PFSK-1 (cell line): Measurements from ENCODE around the gene MBTPS1.

ENCODE experiments used
- FOXP2 ChIP-seq: optimal IDR thresholded peaks from 2 replicates; pipeline ENCODE3; 2011; ENCODE audit warnings: borderline replicate concordance, control low read depth, inconsistent platforms; ENCODE audit not compliant: insufficient read depth; ENCODE audit errors: extremely low read length, extremely low read depth
- POLR2AphosphoS5 ChIP-seq: IDR thresholded peaks from 2 replicates; pipeline ENCODE4 v1.6.1; 2012; ENCODE audit warnings: low read depth, mild to moderate bottlenecking, control low read depth, low read length, moderate library complexity
- SIN3A ChIP-seq: IDR thresholded peaks from 2 replicates; pipeline ENCODE4 v1.6.1; 2012; ENCODE audit warnings: mild to moderate bottlenecking, low read length, moderate library complexity, borderline replicate concordance; ENCODE audit not compliant: insufficient read depth
- TAF1 ChIP-seq: IDR thresholded peaks from 2 replicates; pipeline ENCODE4 v1.6.1; 2012; ENCODE audit warnings: low read length, control low read depth, borderline replicate concordance; ENCODE audit not compliant: insufficient read depth
- TF ChIP-seq, protein P1 (sequence below), 2 experiments: IDR thresholded peaks; 2 replicates each; pipeline versions ENCODE4 v1.6.1 to v1.8.0; 2011 to 2012; ENCODE audit warnings: low read depth in 2 of 2, low read length in 2 of 2, control low read depth in 1 of 2, inconsistent platforms in 1 of 2, mild to moderate bottlenecking in 1 of 2, moderate library complexity in 1 of 2; ENCODE audit not compliant: insufficient read depth in 1 of 2

Gene MBTPS1

GRCh38 chr16:84138824-84139627 lies 22.3 kb upstream of the MBTPS1 start:
- TF ChIP-seq POLR2AphosphoS5 = no peak
- no peak for TF ChIP-seq SIN3A
- no peak for TF ChIP-seq FOXP2

- TF ChIP-seq POLR2AphosphoS5 = no peak
- TF ChIP-seq TAF1 = no peak
- no peak for TF ChIP-seq SIN3A
- TF ChIP-seq, protein P1, sequence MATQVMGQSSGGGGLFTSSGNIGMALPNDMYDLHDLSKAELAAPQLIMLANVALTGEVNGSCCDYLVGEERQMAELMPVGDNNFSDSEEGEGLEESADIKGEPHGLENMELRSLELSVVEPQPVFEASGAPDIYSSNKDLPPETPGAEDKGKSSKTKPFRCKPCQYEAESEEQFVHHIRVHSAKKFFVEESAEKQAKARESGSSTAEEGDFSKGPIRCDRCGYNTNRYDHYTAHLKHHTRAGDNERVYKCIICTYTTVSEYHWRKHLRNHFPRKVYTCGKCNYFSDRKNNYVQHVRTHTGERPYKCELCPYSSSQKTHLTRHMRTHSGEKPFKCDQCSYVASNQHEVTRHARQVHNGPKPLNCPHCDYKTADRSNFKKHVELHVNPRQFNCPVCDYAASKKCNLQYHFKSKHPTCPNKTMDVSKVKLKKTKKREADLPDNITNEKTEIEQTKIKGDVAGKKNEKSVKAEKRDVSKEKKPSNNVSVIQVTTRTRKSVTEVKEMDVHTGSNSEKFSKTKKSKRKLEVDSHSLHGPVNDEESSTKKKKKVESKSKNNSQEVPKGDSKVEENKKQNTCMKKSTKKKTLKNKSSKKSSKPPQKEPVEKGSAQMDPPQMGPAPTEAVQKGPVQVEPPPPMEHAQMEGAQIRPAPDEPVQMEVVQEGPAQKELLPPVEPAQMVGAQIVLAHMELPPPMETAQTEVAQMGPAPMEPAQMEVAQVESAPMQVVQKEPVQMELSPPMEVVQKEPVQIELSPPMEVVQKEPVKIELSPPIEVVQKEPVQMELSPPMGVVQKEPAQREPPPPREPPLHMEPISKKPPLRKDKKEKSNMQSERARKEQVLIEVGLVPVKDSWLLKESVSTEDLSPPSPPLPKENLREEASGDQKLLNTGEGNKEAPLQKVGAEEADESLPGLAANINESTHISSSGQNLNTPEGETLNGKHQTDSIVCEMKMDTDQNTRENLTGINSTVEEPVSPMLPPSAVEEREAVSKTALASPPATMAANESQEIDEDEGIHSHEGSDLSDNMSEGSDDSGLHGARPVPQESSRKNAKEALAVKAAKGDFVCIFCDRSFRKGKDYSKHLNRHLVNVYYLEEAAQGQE (IDR thresholded peaks at IDR 0.05; ENCODE audit: insufficient read depth in 1 of 2, low read depth in 2 of 2, low read length in 2 of 2) = no peak
- TF ChIP-seq FOXP2 = no peak
Observed at GRCh38 chr16:84138500-84138823, 21.7 kb upstream of the MBTPS1 start.

- TF ChIP-seq FOXP2 (no peak), TAF1 (no peak), SIN3A (no peak), POLR2AphosphoS5 (no peak)
- TF ChIP-seq, protein P1 (IDR thresholded peaks at IDR 0.05; ENCODE audit: insufficient read depth in 1 of 2, low read depth in 2 of 2, low read length in 2 of 2) = no peak
Observed at GRCh38 chr16:84137769-84138357, 21.1 kb upstream of the MBTPS1 start.

DNA sequence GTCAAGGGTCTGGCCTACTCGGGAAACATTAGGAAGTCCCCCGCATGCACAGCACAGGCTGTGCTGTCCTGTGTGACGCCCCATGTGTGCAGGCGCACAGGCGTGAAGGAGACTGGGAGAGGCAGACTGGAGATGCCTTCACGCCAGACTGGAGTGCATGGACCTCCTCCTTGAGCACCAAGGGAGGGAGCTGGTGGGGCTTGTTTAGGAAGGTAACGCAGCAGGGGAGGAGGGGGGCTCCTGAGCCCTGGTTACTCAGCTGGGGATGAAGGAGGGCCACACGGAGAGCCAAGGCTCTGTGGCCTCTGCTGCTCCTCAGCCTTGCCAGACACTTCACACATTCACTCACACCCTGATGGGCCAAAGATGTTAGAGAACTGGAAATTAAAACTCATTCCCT lies 20.5 kb upstream of the MBTPS1 start:
- TF ChIP-seq, protein P1 (IDR thresholded peaks at IDR 0.05; ENCODE audit: insufficient read depth in 1 of 2, low read depth in 2 of 2, low read length in 2 of 2) = no peak
- TF ChIP-seq FOXP2 (no peak), SIN3A (no peak), POLR2AphosphoS5 (no peak), TAF1 (no peak)

DNA sequence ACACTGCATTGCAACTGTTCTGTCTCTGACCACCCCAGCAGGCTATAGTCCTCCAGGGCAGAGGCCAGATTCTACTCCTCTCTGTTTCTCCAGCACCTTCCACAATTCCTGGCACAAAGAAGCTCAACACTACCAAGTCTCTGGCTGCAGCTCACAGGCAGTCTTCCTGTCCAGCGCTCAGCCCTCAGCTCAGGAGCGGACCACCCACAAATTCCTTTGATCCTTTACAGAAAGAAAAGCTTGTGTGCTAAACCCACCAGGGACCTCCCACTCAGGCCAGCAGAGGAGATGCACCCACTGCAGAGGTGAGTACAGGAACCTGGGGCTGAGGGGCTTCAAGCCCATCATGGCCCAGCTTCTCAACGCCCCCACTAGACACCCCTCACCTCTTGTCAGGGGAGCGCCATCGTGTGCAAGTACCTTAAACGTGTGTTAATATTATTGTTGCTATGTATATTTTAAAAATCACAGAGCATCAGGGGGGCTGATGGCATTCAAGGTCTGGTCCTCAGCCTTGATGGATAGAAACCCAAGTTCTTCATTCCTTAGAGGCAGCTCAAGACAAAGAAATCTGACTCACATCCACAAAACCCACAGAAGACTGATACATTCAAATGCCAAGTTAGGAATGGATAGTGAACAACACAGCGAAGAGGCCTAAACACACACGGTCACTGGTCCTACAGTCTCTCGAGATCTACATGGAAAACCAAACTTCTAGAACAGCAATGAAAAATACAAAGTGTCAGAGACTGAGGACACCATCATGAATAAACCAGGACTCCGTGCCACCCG lies 19.8 kb upstream of the MBTPS1 start:
- TF ChIP-seq POLR2AphosphoS5 (no peak), SIN3A (no peak)

- TF ChIP-seq POLR2AphosphoS5 (no peak), FOXP2 (no peak), TAF1 (no peak), SIN3A (no peak)
- TF ChIP-seq, protein P1 (IDR thresholded peaks at IDR 0.05; ENCODE audit: insufficient read depth in 1 of 2, low read depth in 2 of 2, low read length in 2 of 2) = no peak
Observed at GRCh38 chr16:84132527-84133285, 16.0 kb upstream of the MBTPS1 start.
